Loucy (cell line): ENCODE results near the gene PTMS.
A peak's percentile ranks its signal among the peaks of the same experiment; 100 is the strongest.

Experiments
- H2AFZ ChIP-seq: fragments of 200-600 bp; sonication (generic); 2 replicates; pipeline ENCODE4 v1.6.0; 2016; ENCODE audit warnings: antibody characterized with exemption, mild to moderate bottlenecking, low read length, moderate library complexity
- H3F3A ChIP-seq: fragments of 200-600 bp; 2 replicates; pipeline ENCODE4 v1.6.0; 2016; ENCODE audit warnings: antibody characterized with exemption, low read depth, mild to moderate bottlenecking
- H3K27me3 ChIP-seq: fragments of 200-600 bp; sonication (generic); 2 replicates; pipeline ENCODE4 v1.6.1; 2014; ENCODE audit warnings: low read length, mild to moderate bottlenecking; ENCODE audit not compliant: insufficient read depth, poor library complexity, severe bottlenecking
- H3K36me3 ChIP-seq: fragments of 200-600 bp; sonication (generic); 2 replicates; pipeline ENCODE4 v1.6.1; 2016; ENCODE audit warnings: low read length; ENCODE audit not compliant: insufficient read depth
- H3K4me1 ChIP-seq: fragments of 200-600 bp; sonication (generic); 2 replicates; pipeline ENCODE4 v1.5.1; 2014; ENCODE audit warnings: low read length, mild to moderate bottlenecking; ENCODE audit not compliant: insufficient read depth, poor library complexity, severe bottlenecking
- H3K4me2 ChIP-seq: fragments of 200-600 bp; sonication (generic); 2 replicates; pipeline ENCODE4 v1.6.0; 2014; ENCODE audit warnings: antibody characterized with exemption, low read length, low read depth, mild to moderate bottlenecking; ENCODE audit not compliant: poor library complexity, severe bottlenecking
- H3K4me3 ChIP-seq: fragments of 200-600 bp; sonication (generic); 2 replicates; pipeline ENCODE4 v1.5.1; 2014; ENCODE audit warnings: low read length, mild to moderate bottlenecking, mixed read lengths; ENCODE audit not compliant: poor library complexity, severe bottlenecking
- H3K79me2 ChIP-seq: fragments of 200-600 bp; sonication (generic); 2 replicates; pipeline ENCODE4 v1.6.1; 2014; ENCODE audit warnings: low read length; ENCODE audit not compliant: insufficient read depth
- H3K9ac ChIP-seq: fragments of 200-600 bp; sonication (generic); 2 replicates; pipeline ENCODE4 v1.6.0; 2014; ENCODE audit warnings: mild to moderate bottlenecking, low read depth, low read length, moderate library complexity; ENCODE audit not compliant: poor library complexity, severe bottlenecking
- H3K9me2 ChIP-seq: fragments of 200-600 bp; sonication (generic); replicated peaks from 2 replicates; pipeline ENCODE4 v1.6.1; 2016; ENCODE audit warnings: low read depth, low read length, mixed read lengths
- H3K9me3 ChIP-seq: fragments of 200-600 bp; sonication (generic); 2 replicates; pipeline ENCODE4 v1.6.1; 2014; ENCODE audit warnings: mild to moderate bottlenecking, antibody characterized with exemption, low read length, low read depth; ENCODE audit not compliant: insufficient read depth
- H4K20me1 ChIP-seq: fragments of 200-600 bp; sonication (generic); 2 replicates; pipeline ENCODE4 v1.6.0; 2014; ENCODE audit warnings: antibody characterized with exemption, low read length, mild to moderate bottlenecking; ENCODE audit not compliant: insufficient read depth, poor library complexity, severe bottlenecking
- EZH2phosphoT487 ChIP-seq: fragments of 200-600 bp; IDR thresholded peaks from 2 replicates; pipeline ENCODE4 v1.6.1; 2018; ENCODE audit warnings: antibody characterized with exemption, mild to moderate bottlenecking, moderate library complexity, borderline replicate concordance
- TF ChIP-seq, protein P1 (sequence below): fragments of 200-600 bp; sonication (generic); conservative IDR thresholded peaks from 2 replicates; pipeline ENCODE4 v1.5.1; 2014; ENCODE audit warnings: mild to moderate bottlenecking, antibody characterized with exemption, low read length

Gene PTMS

DNA sequence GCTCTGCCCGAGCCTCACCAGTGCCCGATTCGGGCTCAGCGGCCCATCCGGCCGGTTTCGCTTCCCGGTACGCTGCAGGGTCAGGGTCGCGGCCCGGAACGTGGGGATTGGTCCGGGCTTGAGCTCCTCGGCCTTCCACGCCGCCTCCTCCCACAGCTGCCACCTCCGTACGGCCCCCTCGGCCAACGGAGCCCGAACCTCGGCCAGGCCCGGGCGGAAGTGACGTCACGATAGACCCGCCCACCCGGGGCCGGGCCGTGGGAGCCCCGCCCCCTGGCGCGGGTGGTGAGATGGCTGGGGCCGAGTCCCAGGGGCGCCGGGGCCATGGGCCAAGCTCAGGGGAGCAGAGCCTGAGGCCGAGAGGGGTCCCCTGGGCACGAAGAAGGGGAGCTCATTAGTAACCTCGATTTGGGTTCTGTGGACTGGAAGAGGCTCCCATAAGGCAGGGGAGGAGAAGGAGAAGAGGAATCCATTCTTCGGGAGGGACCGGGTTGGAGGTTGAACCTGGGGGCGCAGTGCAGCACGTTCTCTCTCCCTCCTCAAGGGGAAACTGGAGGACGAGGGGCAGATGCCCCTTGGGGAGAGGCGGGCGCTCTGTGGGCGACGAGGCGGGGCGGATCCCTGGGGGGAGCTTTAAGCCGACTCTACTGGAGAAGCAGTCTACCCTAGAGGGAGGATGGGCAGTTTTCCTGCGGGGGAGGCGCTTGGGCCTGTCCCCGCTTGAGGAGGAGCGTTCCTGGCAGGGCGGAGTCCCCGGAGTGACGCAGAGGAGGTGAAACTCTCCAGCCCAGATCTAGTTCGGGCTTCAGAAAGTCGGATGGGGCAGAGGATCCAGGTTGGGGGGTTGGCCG, 13.0 kb upstream of the PTMS start, which contains the start of gene MLF2:
TSS of gene MLF2 (minus strand) at position 221 of the 851 bp plus-strand sequence. CDS start 807 bp downstream, outside the sequence.
- Histone ChIP-seq H3K4me1 (peaks cover 26% of the 10 kb centered on the region), H3K9me2 (no peaks in the 10 kb centered on the region), H3K9me3 (no peaks in the 10 kb centered on the region), H3K27me3 (peaks cover 3% of the 10 kb centered on the region), H3K9ac (peak within 1 kb of the TSS; percentile 97), H3F3A (no peaks in the 10 kb centered on the region), H3K4me3 (peak within 1 kb of the TSS; percentile 87), H3K36me3 (peaks cover 17% of the 10 kb centered on the region; the same call in 1 of the 2 replicates), H3K79me2 (peaks cover 30% of the 10 kb centered on the region), H4K20me1 (peaks cover 13% of the 10 kb centered on the region), H2AFZ (peak within 1 kb of the TSS; percentile 68), H3K4me2 (peak within 1 kb of the TSS; percentile 98)
- no peak for TF ChIP-seq EZH2phosphoT487
- TF ChIP-seq, protein P1, sequence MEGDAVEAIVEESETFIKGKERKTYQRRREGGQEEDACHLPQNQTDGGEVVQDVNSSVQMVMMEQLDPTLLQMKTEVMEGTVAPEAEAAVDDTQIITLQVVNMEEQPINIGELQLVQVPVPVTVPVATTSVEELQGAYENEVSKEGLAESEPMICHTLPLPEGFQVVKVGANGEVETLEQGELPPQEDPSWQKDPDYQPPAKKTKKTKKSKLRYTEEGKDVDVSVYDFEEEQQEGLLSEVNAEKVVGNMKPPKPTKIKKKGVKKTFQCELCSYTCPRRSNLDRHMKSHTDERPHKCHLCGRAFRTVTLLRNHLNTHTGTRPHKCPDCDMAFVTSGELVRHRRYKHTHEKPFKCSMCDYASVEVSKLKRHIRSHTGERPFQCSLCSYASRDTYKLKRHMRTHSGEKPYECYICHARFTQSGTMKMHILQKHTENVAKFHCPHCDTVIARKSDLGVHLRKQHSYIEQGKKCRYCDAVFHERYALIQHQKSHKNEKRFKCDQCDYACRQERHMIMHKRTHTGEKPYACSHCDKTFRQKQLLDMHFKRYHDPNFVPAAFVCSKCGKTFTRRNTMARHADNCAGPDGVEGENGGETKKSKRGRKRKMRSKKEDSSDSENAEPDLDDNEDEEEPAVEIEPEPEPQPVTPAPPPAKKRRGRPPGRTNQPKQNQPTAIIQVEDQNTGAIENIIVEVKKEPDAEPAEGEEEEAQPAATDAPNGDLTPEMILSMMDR = peak; percentile 91

GRCh38 chr12:6753772-6754356, 12.3 kb upstream of the PTMS start:
- Histone ChIP-seq H3K79me2 (peaks cover 30% of the 10 kb centered on the region), H3K27me3 (peaks cover 3% of the 10 kb centered on the region), H3K4me2 (peak overlapping the region; percentile 98), H3K4me3 (peak overlapping the region; percentile 87), H3K9me3 (no peaks in the 10 kb centered on the region), H3F3A (no peaks in the 10 kb centered on the region), H3K4me1 (peaks cover 29% of the 10 kb centered on the region), H3K36me3 (peaks cover 14% of the 10 kb centered on the region; the same call in 1 of the 2 replicates), H4K20me1 (peaks cover 13% of the 10 kb centered on the region), H3K9me2 (no peaks in the 10 kb centered on the region), H2AFZ (peak overlapping the region; percentile 43; the same call in 1 of the 2 replicates), H3K9ac (peak overlapping the region; percentile 97)
- TF ChIP-seq, protein P1 = no peak
- no peak for TF ChIP-seq EZH2phosphoT487

- peaks cover 13% of the 10 kb centered on the region for H4K20me1 ChIP-seq
- H3K4me2 ChIP-seq = peak overlapping the region; percentile 98
- H2AFZ ChIP-seq = no peak overlapping the region
- no peaks in the 10 kb centered on the region for H3K9me3 ChIP-seq
- peaks cover 3% of the 10 kb centered on the region for H3K27me3 ChIP-seq
- peak overlapping the region; percentile 97 for H3K9ac ChIP-seq
- H3K4me3 ChIP-seq = no peak overlapping the region
- peaks cover 29% of the 10 kb centered on the region for H3K4me1 ChIP-seq
- no peaks in the 10 kb centered on the region for H3F3A ChIP-seq
- peaks cover 30% of the 10 kb centered on the region for H3K79me2 ChIP-seq
- no peak for TF ChIP-seq EZH2phosphoT487
- TF ChIP-seq, protein P1 = no peak
- no peaks in the 10 kb centered on the region for H3K9me2 ChIP-seq
- H3K36me3 ChIP-seq = peaks cover 9% of the 10 kb centered on the region; the same call in 1 of the 2 replicates
Observed at GRCh38 chr12:6754411-6754810, 11.8 kb upstream of the PTMS start.
